Osteocyte (in vitro differentiated cells): ENCODE measurements around the gene KLHDC8B. TPM values are rescaled to one million over a fixed set of nuclear protein-coding genes. Genes with fewer than 3 reads are reported as not detected.

Source experiments
- DNase-seq: peaks from one replicate; pipeline ENCODE4 v3.0.0; 2021; ENCODE audit warnings: mixed read lengths; ENCODE audit not compliant: unreplicated experiment; ENCODE audit errors: extremely low spot score
- H3K27ac Mint-ChIP-seq: one replicate; pipeline ENCODE4 v1.8.0; 2021; ENCODE audit warnings: mild to moderate bottlenecking, mixed read lengths; ENCODE audit not compliant: unreplicated experiment
- H3K27me3 Mint-ChIP-seq: one replicate; pipeline ENCODE4 v1.8.0; 2021; ENCODE audit warnings: mixed read lengths; ENCODE audit not compliant: unreplicated experiment
- H3K36me3 Mint-ChIP-seq: one replicate; pipeline ENCODE4 v1.8.0; 2021; ENCODE audit warnings: mixed read lengths; ENCODE audit not compliant: unreplicated experiment
- H3K4me1 Mint-ChIP-seq: one replicate; pipeline ENCODE4 v1.8.0; 2021; ENCODE audit warnings: mixed read lengths; ENCODE audit not compliant: unreplicated experiment
- H3K4me3 Mint-ChIP-seq: one replicate; pipeline ENCODE4 v1.8.0; 2021; ENCODE audit warnings: mild to moderate bottlenecking, moderate library complexity, mixed read lengths; ENCODE audit not compliant: unreplicated experiment
- H3K9me3 Mint-ChIP-seq: one replicate; pipeline ENCODE4 v1.8.0; 2021; ENCODE audit warnings: mixed read lengths; ENCODE audit not compliant: unreplicated experiment
- total RNA-seq: library from RNA; stranded (reverse); gene quantifications from 2 replicates; pipeline ENCODE4 v1.2.1, GENCODE V29; 2021
- TF ChIP-seq, protein P1 (sequence below): fragments of 200-600 bp; sonication (generic); IDR thresholded peaks from 2 replicates; pipeline ENCODE4 v1.5.0; 2021; ENCODE audit warnings: antibody characterized with exemption, mild to moderate bottlenecking, moderate library complexity

The KLHDC8B gene
- total RNA-seq, 1 donor from 2014 or later = 17.9 TPM

DNA sequence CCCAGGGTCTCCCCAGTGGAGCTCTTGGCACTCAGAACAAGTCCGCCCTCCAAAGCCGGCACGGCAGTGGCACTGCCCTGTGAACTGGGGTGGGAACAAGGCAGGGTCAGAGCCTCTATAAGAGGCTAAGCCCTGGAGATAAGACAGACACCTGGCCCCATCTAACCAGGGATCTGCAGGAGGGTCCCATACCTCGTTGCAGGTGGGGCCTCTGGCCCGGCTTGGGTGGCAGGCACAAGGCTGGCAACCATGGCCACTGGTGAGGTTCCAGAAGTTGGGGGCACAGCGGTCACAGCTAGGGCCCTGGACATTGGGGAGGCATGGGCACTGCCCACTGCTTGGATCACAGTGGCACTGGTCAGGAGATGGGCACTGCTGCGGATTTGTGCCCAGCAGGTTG lies 47.2 kb upstream of the KLHDC8B start:
- no peaks in the 10 kb centered on the region for H3K27me3 Mint-ChIP-seq
- DNase-seq = no peak
- peaks cover 7% of the 10 kb centered on the region for H3K4me1 Mint-ChIP-seq
- H3K27ac Mint-ChIP-seq = no peak overlapping the region
- no peak overlapping the region for H3K4me3 Mint-ChIP-seq
- no peaks in the 10 kb centered on the region for H3K9me3 Mint-ChIP-seq
- TF ChIP-seq, protein P1, sequence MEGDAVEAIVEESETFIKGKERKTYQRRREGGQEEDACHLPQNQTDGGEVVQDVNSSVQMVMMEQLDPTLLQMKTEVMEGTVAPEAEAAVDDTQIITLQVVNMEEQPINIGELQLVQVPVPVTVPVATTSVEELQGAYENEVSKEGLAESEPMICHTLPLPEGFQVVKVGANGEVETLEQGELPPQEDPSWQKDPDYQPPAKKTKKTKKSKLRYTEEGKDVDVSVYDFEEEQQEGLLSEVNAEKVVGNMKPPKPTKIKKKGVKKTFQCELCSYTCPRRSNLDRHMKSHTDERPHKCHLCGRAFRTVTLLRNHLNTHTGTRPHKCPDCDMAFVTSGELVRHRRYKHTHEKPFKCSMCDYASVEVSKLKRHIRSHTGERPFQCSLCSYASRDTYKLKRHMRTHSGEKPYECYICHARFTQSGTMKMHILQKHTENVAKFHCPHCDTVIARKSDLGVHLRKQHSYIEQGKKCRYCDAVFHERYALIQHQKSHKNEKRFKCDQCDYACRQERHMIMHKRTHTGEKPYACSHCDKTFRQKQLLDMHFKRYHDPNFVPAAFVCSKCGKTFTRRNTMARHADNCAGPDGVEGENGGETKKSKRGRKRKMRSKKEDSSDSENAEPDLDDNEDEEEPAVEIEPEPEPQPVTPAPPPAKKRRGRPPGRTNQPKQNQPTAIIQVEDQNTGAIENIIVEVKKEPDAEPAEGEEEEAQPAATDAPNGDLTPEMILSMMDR = no peak
- peaks cover 22% of the 10 kb centered on the region for H3K36me3 Mint-ChIP-seq

DNA sequence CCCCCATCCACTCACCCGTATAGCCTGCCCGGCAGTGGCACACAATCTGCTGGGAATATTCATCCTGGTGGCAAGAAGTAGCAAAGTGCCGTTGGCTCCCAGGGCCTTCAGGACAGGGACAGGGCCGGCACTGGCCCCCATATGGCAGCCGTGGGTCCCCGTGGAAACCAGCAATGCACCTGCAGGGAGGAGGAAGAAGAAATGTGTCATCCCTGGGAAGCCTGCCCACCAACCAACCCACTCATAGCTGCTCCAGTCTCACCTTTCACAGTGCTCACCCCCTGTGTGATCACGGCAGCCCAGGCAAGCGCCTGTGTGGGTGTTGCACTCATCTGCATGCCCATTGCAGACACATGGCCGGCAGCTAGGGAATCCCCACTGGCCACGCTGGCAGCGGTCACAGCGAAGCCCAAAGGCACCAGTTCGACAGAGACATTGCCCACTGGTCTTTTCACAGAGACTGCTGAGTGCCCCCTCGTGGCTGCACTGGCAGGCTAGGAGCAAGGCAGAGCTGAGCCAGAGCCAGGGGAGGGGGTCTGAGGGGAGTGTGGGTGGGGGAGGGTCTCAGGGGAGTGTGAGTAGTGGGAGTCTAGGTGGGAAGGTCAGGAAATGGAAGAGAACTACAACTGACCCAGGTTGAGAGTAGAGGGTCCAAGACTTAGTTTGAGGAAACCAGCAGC lies 46.3 kb upstream of the KLHDC8B start:
- H3K4me1 Mint-ChIP-seq = no peaks in the 10 kb centered on the region

DNA sequence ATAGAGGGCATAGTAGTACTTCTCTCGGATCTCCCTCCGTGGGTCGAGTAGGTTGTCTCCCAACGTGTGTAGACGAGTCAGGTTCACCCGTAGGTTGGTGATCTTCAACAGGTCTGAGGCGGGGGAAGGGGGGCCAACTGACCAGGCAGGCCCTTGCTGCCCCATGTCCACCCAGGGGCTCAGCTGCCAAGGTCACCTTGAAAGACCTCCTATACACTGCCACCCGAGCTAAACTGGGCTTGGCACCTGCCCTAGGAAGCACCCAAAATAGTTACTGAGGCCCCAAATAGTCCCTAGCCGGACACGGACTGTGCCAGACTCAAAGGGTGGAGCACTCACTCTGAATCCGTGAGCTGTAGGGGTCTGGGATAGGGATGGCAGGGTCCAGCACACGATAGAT lies 40.4 kb upstream of the KLHDC8B start:
- H3K36me3 Mint-ChIP-seq = peaks cover 12% of the 10 kb centered on the region
- H3K27ac Mint-ChIP-seq = no peak overlapping the region
- DNase-seq = no peak
- H3K4me3 Mint-ChIP-seq = peak overlapping the region; percentile 89
- no peaks in the 10 kb centered on the region for H3K9me3 Mint-ChIP-seq
- peaks cover 13% of the 10 kb centered on the region for H3K4me1 Mint-ChIP-seq
- no peaks in the 10 kb centered on the region for H3K27me3 Mint-ChIP-seq
- TF ChIP-seq, protein P1 = no peak

More for the DNA sequence above, 46.3 kb upstream of the KLHDC8B start:
- no peak for DNase-seq
- no peak overlapping the region for H3K4me3 Mint-ChIP-seq
- TF ChIP-seq, protein P1 = no peak
- H3K36me3 Mint-ChIP-seq = peaks cover 25% of the 10 kb centered on the region
- no peaks in the 10 kb centered on the region for H3K9me3 Mint-ChIP-seq
- no peaks in the 10 kb centered on the region for H3K27me3 Mint-ChIP-seq
- no peak overlapping the region for H3K27ac Mint-ChIP-seq

DNA sequence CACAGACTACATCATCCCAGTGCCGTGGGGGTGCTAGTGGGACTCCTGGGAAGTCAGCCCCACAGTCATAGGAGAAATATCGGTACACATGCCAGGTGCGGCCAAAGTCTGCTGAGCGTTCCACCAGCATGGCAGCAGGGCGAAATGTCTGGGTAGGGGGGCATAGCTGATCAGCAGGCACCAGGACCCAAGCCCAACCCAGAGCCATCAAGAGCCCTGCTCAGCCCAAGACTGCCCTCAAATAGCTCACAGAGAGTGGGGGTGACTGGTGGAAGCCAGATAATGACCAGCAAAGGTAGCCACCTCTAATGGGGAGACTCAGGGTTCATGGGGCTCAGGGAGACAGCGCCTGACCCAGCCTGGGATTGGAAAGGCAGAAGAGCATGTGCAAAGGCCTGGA lies 39.8 kb upstream of the KLHDC8B start:
- H3K4me1 Mint-ChIP-seq = peaks cover 13% of the 10 kb centered on the region

DNA sequence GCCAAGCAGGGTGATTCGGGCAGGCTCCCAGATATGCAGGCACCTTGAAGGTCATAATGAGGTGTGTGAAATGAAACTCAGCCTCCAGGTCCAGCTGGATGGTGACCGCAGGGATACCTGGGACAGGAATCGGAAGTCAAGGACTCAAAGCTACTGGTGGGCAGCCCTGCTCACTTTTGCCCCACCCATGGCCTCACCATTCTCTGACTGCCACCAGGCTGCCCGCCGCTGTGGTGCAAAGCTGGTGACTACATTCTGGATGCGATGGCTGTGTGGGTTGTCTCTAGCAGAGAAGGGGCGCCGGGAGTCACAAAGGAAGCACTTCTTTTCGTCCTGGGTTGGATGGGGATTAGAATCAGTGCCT lies 39.3 kb upstream of the KLHDC8B start:
- peak overlapping the region; percentile 92 for H3K27ac Mint-ChIP-seq
- TF ChIP-seq, protein P1 = no peak
- no peaks in the 10 kb centered on the region for H3K9me3 Mint-ChIP-seq
- no peaks in the 10 kb centered on the region for H3K27me3 Mint-ChIP-seq
- H3K4me3 Mint-ChIP-seq = peak overlapping the region; percentile 89
- no peak for DNase-seq
- peaks cover 13% of the 10 kb centered on the region for H3K4me1 Mint-ChIP-seq
- H3K36me3 Mint-ChIP-seq = peaks cover 10% of the 10 kb centered on the region

More for the DNA sequence above, 39.8 kb upstream of the KLHDC8B start:
- Mint-ChIP-seq H3K9me3 (no peaks in the 10 kb centered on the region), H3K27ac (peak overlapping the region; percentile 92), H3K27me3 (no peaks in the 10 kb centered on the region), H3K4me3 (peak overlapping the region; percentile 89), H3K36me3 (peaks cover 12% of the 10 kb centered on the region)
- TF ChIP-seq, protein P1 = no peak
- no peak for DNase-seq
